RWPE2 (cell line): ENCODE results near the gene EML6.

Source experiments
- ATAC-seq: fragments of 200-7000 bp; cut with Tn5 transposase; 3 replicates; pipeline ENCODE4 v1.9.1; 2021; ENCODE audit warnings: low read depth
- DNase-seq: peaks from one replicate; pipeline ENCODE4 v3.0.0-alpha.2; 2020; ENCODE audit warnings: low spot score
- H3K27ac ChIP-seq: fragments of 450-650 bp; 2 replicates; pipeline ENCODE4 v1.5.1; 2017; ENCODE audit warnings: mild to moderate bottlenecking; ENCODE audit not compliant: poor library complexity, severe bottlenecking
- H3K27me3 ChIP-seq: fragments of 250-450 bp; sonication (Bioruptor Pico); 2 replicates; pipeline ENCODE4 v1.5.1; 2021; ENCODE audit warnings: mild to moderate bottlenecking, moderate library complexity; ENCODE audit not compliant: insufficient read depth, poor library complexity, severe bottlenecking
- H3K36me3 ChIP-seq: fragments of 250-450 bp; sonication (Bioruptor Pico); 2 replicates; pipeline ENCODE4 v1.5.1; 2020; ENCODE audit warnings: low read depth, mild to moderate bottlenecking, moderate library complexity
- H3K4me1 ChIP-seq: fragments of 250-450 bp; sonication (Bioruptor Pico); 2 replicates; pipeline ENCODE4 v1.5.1; 2021; ENCODE audit warnings: mild to moderate bottlenecking, moderate library complexity; ENCODE audit not compliant: insufficient read depth, poor library complexity, severe bottlenecking
- H3K4me3 ChIP-seq: fragments of 250-450 bp; sonication (Bioruptor Pico); 2 replicates; pipeline ENCODE4 v1.5.1; 2021; ENCODE audit warnings: mild to moderate bottlenecking, moderate library complexity; ENCODE audit not compliant: severe bottlenecking
- H3K9me3 ChIP-seq: fragments of 250-450 bp; sonication (Bioruptor Pico); 2 replicates; pipeline ENCODE4 v1.5.1; 2021; ENCODE audit warnings: mild to moderate bottlenecking, moderate library complexity; ENCODE audit not compliant: severe bottlenecking
- CTCF ChIP-seq: fragments of 450-650 bp; IDR thresholded peaks from one replicate; pipeline ENCODE4 v1.5.1; 2017; ENCODE audit warnings: mild to moderate bottlenecking, moderate library complexity; ENCODE audit not compliant: poor library complexity, severe bottlenecking

Gene EML6

GRCh38 chr2:54918647-54919280 lies 195.3 kb downstream of the EML6 start:
- H3K27ac ChIP-seq: no peak overlapping the region
- peaks cover 2% of the 10 kb centered on the region for H3K9me3 ChIP-seq
- TF ChIP-seq CTCF: no peak
- H3K4me3 ChIP-seq: no peak overlapping the region
- no peaks in the 10 kb centered on the region for H3K36me3 ChIP-seq
- H3K27me3 ChIP-seq: no peaks in the 10 kb centered on the region
- DNase-seq (no peak), ATAC-seq (no peak)
- H3K4me1 ChIP-seq: no peaks in the 10 kb centered on the region

- Histone ChIP-seq H3K36me3 (no peaks in the 10 kb centered on the region), H3K27me3 (no peaks in the 10 kb centered on the region), H3K9me3 (peaks cover 2% of the 10 kb centered on the region), H3K4me1 (no peaks in the 10 kb centered on the region), H3K27ac (no peak overlapping the region), H3K4me3 (no peak overlapping the region)
- no peak for TF ChIP-seq CTCF
- ATAC-seq: no peak
- DNase-seq: no peak
These were observed 197.2 kb downstream of the EML6 start for GRCh38 chr2:54920660-54921059.

- Histone ChIP-seq H3K4me1 (peaks cover 3% of the 10 kb centered on the region), H3K36me3 (no peaks in the 10 kb centered on the region), H3K27me3 (no peaks in the 10 kb centered on the region), H3K9me3 (peaks cover 2% of the 10 kb centered on the region), H3K27ac (no peak overlapping the region), H3K4me3 (no peak overlapping the region)
- no peak for DNase-seq
- no peak for TF ChIP-seq CTCF
- ATAC-seq: no peak
These were observed 200.7 kb downstream of the EML6 start for GRCh38 chr2:54924121-54924520.

GRCh38 chr2:54925022-54925421 lies 201.6 kb downstream of the EML6 start:
- peaks cover 2% of the 10 kb centered on the region for H3K9me3 ChIP-seq
- TF ChIP-seq CTCF: no peak
- no peaks in the 10 kb centered on the region for H3K27me3 ChIP-seq
- no peak for DNase-seq
- H3K4me3 ChIP-seq: no peak overlapping the region
- H3K36me3 ChIP-seq: no peaks in the 10 kb centered on the region
- ATAC-seq: no peak
- H3K27ac ChIP-seq: no peak overlapping the region
- peaks cover 5% of the 10 kb centered on the region for H3K4me1 ChIP-seq

- no peaks in the 10 kb centered on the region for H3K9me3 ChIP-seq
- H3K27me3 ChIP-seq: no peaks in the 10 kb centered on the region
- peaks cover 5% of the 10 kb centered on the region for H3K4me1 ChIP-seq
- no peaks in the 10 kb centered on the region for H3K36me3 ChIP-seq
- ATAC-seq (no peak), DNase-seq (no peak)
- no peak overlapping the region for H3K27ac ChIP-seq
- no peak for TF ChIP-seq CTCF
- H3K4me3 ChIP-seq: no peak overlapping the region
These were observed 203.8 kb downstream of the EML6 start for GRCh38 chr2:54927085-54927750.
